Vagina (tissue), 2 donors: ENCODE results near the gene RALBP1.

Source experiments
- POLR2A ChIP-seq, 2 donors: fragments of 450-650 bp; IDR thresholded peaks; one replicate each; pipeline ENCODE4 v1.6.1; 2017; ENCODE audit warnings: antibody characterized with exemption in 2 of 2, mild to moderate bottlenecking in 2 of 2, moderate library complexity in 2 of 2
- POLR2AphosphoS5 ChIP-seq, 2 donors: sonication (generic); formaldehyde crosslinking; IDR thresholded peaks; one replicate each; pipeline ENCODE4 v1.9.0; 2017; ENCODE audit warnings: antibody characterized with exemption in 2 of 2, mild to moderate bottlenecking in 2 of 2, low read depth in 1 of 2; ENCODE audit not compliant: insufficient read depth in 1 of 2
- TF ChIP-seq, protein P1 (sequence below), 3 experiments: fragments of 450-650 bp in 2 of 3; fragments of 200-600 bp in 1 of 3; sonication (generic) in 1 of 3; IDR thresholded peaks; one replicate each; pipeline ENCODE4 v1.5.1; 2017 to 2019; ENCODE audit warnings: antibody characterized with exemption in 3 of 3, mild to moderate bottlenecking in 2 of 3, moderate library complexity in 2 of 3

DNA sequence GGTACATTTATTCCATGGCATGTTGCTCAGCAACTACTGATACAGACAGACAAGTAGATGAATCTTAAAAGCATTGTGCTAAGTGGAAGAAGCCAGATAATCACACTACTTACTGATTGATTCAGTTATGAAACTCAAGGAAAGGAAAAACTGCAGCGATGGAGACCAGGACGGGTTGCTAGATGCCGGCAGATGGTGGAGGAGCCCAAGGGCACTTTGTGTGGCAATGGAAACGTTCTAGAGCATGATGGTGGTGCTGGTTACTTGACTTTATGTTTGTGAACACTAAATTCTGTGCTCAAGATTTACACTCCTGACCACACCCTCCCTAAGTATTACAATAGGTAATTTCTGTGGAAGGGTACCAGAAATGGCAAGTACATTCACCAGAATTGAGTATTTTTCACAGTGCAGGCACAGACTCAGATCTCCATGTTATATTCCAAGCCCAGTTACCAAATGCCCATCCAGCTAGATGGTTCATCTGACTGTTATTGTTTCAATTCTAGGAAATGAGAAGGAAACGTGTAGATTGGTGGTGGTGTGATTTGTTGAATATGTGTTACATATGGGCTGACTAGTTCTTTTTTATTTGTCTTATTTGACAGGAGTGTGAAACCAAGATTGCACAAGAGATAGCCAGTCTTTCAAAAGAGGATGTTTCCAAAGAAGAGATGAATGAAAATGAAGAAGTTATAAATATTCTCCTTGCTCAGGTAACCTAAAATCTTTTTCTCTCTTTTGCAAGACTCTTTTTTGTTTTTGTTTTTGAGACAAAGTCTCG lies 55.1 kb downstream of the RALBP1 start:
- TF ChIP-seq, protein P1, sequence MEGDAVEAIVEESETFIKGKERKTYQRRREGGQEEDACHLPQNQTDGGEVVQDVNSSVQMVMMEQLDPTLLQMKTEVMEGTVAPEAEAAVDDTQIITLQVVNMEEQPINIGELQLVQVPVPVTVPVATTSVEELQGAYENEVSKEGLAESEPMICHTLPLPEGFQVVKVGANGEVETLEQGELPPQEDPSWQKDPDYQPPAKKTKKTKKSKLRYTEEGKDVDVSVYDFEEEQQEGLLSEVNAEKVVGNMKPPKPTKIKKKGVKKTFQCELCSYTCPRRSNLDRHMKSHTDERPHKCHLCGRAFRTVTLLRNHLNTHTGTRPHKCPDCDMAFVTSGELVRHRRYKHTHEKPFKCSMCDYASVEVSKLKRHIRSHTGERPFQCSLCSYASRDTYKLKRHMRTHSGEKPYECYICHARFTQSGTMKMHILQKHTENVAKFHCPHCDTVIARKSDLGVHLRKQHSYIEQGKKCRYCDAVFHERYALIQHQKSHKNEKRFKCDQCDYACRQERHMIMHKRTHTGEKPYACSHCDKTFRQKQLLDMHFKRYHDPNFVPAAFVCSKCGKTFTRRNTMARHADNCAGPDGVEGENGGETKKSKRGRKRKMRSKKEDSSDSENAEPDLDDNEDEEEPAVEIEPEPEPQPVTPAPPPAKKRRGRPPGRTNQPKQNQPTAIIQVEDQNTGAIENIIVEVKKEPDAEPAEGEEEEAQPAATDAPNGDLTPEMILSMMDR (IDR thresholded peaks at IDR 0.05): no peak
- TF ChIP-seq POLR2AphosphoS5 (IDR thresholded peaks at IDR 0.05; ENCODE audit: insufficient read depth in 1 of 2, low read depth in 1 of 2): no peak
- no peak for TF ChIP-seq POLR2A (IDR thresholded peaks at IDR 0.05)
